IMR-90 (cell line): Measurements from ENCODE around the gene SECISBP2. TPM values are rescaled to one million over a fixed set of nuclear protein-coding genes. Genes with fewer than 3 reads are reported as not detected.
A peak's percentile ranks its signal among the peaks of the same experiment; 100 is the strongest.

Source experiments
- ATAC-seq: fragments of 200-7000 bp; cut with Tn5 transposase; 2 replicates; pipeline ENCODE4 v1.9.1; 2020; ENCODE audit warnings: low read depth, mild to moderate bottlenecking, moderate library complexity
- BruUV-seq: library from RNA; stranded (reverse); fragments of 400-500 nt; replicated peaks from 2 replicates; lab custom pipeline; 2021; lab: Mats Ljungman, UMichigan
- CTCF ChIA-PET: fragments of 300-600 bp; formaldehyde crosslinking; extraction: SDS; loops from one replicate; lab custom pipeline; 2021; ENCODE audit warnings: antibody characterized with exemption; lab: Yijun Ruan, JAX
- POLR2A ChIA-PET: fragments of 300-600 bp; sonication (Branson Sonifier 250); formaldehyde crosslinking; loops from one replicate; lab custom pipeline; 2022; ENCODE audit warnings: antibody characterized with exemption; ENCODE audit not compliant: unreplicated experiment; lab: Charles Lee
- DNase-seq: peaks from one replicate; pipeline ENCODE4 v3.0.0; 2013
- H2AFZ ChIP-seq: replicated peaks from 2 replicates; pipeline ENCODE3; 2013; ENCODE audit warnings: low read length, mild to moderate bottlenecking; ENCODE audit not compliant: poor library complexity
- H2AK5ac ChIP-seq: 2 replicates; pipeline ENCODE4 v1.6.1; 2013; ENCODE audit warnings: low read depth, low read length, inconsistent platforms
- H2AK9ac ChIP-seq: replicated peaks from 2 replicates; pipeline ENCODE3; 2013; ENCODE audit warnings: mild to moderate bottlenecking, low read depth, low read length, moderate library complexity; ENCODE audit not compliant: poor library complexity
- H2BK120ac ChIP-seq: 2 replicates; pipeline ENCODE4 v1.6.1; 2013; ENCODE audit warnings: low read depth, low read length, inconsistent platforms
- H2BK15ac ChIP-seq: 3 replicates; pipeline ENCODE4 v1.6.1; 2013; ENCODE audit warnings: low read depth, low read length, inconsistent platforms
- H2BK20ac ChIP-seq: 2 replicates; pipeline ENCODE4 v1.6.1; 2013; ENCODE audit warnings: low read depth, mild to moderate bottlenecking, inconsistent platforms, low read length, moderate library complexity
- H2BK5ac ChIP-seq: 2 replicates; pipeline ENCODE4 v1.6.1; 2013; ENCODE audit warnings: mild to moderate bottlenecking, low read depth, low read length, inconsistent platforms; ENCODE audit not compliant: poor library complexity, severe bottlenecking
- H3K14ac ChIP-seq: replicated peaks from 2 replicates; pipeline ENCODE4 v1.6.1; 2013; ENCODE audit warnings: low read depth, low read length, inconsistent platforms
- H3K18ac ChIP-seq: 2 replicates; pipeline ENCODE4 v1.6.1; 2013; ENCODE audit warnings: low read depth, low read length, control low read depth
- H3K23ac ChIP-seq: 2 replicates; pipeline ENCODE4 v1.6.1; 2013; ENCODE audit warnings: low read depth, low read length, inconsistent platforms
- H3K27ac ChIP-seq: 2 replicates; pipeline ENCODE4 v1.5.1; 2013; ENCODE audit warnings: mild to moderate bottlenecking, control low read depth, low read length; ENCODE audit not compliant: insufficient read depth
- H3K27me3 ChIP-seq: 2 replicates; pipeline ENCODE4 v1.6.1; 2013; ENCODE audit warnings: low read length; ENCODE audit not compliant: control insufficient read depth, insufficient read depth
- H3K36me3 ChIP-seq: 2 replicates; pipeline ENCODE4 v1.6.1; 2013; ENCODE audit warnings: low read length, mixed read lengths; ENCODE audit not compliant: control insufficient read depth, insufficient read depth
- H3K4ac ChIP-seq: 2 replicates; pipeline ENCODE4 v1.6.1; 2013; ENCODE audit warnings: low read depth, low read length, inconsistent platforms
- H3K4me1 ChIP-seq: 2 replicates; pipeline ENCODE4 v1.6.1; 2013; ENCODE audit warnings: low read length, mixed read lengths; ENCODE audit not compliant: control insufficient read depth, insufficient read depth
- H3K4me2 ChIP-seq: 2 replicates; pipeline ENCODE4 v1.6.1; 2013; ENCODE audit warnings: low read depth, mild to moderate bottlenecking, control low read depth, low read length, moderate library complexity
- H3K4me3 ChIP-seq: 2 replicates; pipeline ENCODE4 v1.5.1; 2013; ENCODE audit warnings: low read depth, mild to moderate bottlenecking, control low read depth, low read length, moderate library complexity; ENCODE audit not compliant: insufficient read depth
- H3K56ac ChIP-seq: 2 replicates; pipeline ENCODE4 v1.6.1; 2013; ENCODE audit warnings: low read length, inconsistent platforms; ENCODE audit not compliant: insufficient read depth; ENCODE audit errors: extremely low read depth
- H3K79me1 ChIP-seq, 2 experiments: 2 replicates each; pipeline ENCODE4 v1.6.1; 2013; ENCODE audit warnings: low read length in 2 of 2, inconsistent platforms in 1 of 2, low read depth in 1 of 2
- H3K9ac ChIP-seq: 2 replicates; pipeline ENCODE4 v1.6.1; 2013; ENCODE audit warnings: low read depth, low read length, control low read depth
- H3K9me1 ChIP-seq: 2 replicates; pipeline ENCODE4 v1.6.1; 2013; ENCODE audit warnings: low read length, inconsistent platforms; ENCODE audit not compliant: insufficient read depth
- H3K9me3 ChIP-seq: 2 replicates; pipeline ENCODE4 v1.6.1; 2013; ENCODE audit warnings: low read length; ENCODE audit not compliant: control insufficient read depth, insufficient read depth
- H4K20me1 ChIP-seq: 2 replicates; pipeline ENCODE4 v1.6.1; 2013; ENCODE audit warnings: low read length, inconsistent platforms; ENCODE audit not compliant: insufficient read depth
- H4K5ac ChIP-seq: 2 replicates; pipeline ENCODE4 v1.6.1; 2013; ENCODE audit warnings: mild to moderate bottlenecking, low read depth, low read length, control low read depth
- H4K8ac ChIP-seq, 2 experiments: 2 replicates each; pipeline ENCODE4 v1.6.1; 2013; ENCODE audit warnings: low read depth in 2 of 2, low read length in 2 of 2, control low read depth in 1 of 2, inconsistent platforms in 1 of 2
- H4K91ac ChIP-seq: 2 replicates; pipeline ENCODE4 v1.6.1; 2013; ENCODE audit warnings: low read depth, low read length, inconsistent platforms; ENCODE audit not compliant: insufficient read depth
- MAZ ChIP-seq: IDR thresholded peaks from 2 replicates; pipeline ENCODE4 v1.6.1; 2012; ENCODE audit warnings: low read depth, mild to moderate bottlenecking, low read length, improper control_type of control experiment, moderate library complexity, borderline replicate concordance
- USF2 ChIP-seq: fragments of 150-350 bp; IDR thresholded peaks from 2 replicates; pipeline ENCODE4 v1.6.1; 2017; ENCODE audit warnings: mild to moderate bottlenecking, antibody characterized with exemption, low read length, low read depth
- WGBS, 2 experiments: methylation state at CpG; one replicate each; pipeline versions ENCODE4 v1.1.5 to v1.1.7; 2013; ENCODE audit warnings: missing lambda C conversion rate in 2 of 2; ENCODE audit not compliant: insufficient read length in 1 of 2; ENCODE audit errors: extremely low coverage in 2 of 2; 5-methylcytosine and 5-hydroxymethylcytosine counted together
- dilution Hi-C: fragments of 300-500 bp; cut with HindIII; formaldehyde crosslinking; loops from one replicate; pipeline ENCODE4 v1.14.3; 2018; ENCODE audit warnings: low sequenced_read_pairs; ENCODE audit not compliant: unreplicated experiment
- in situ Hi-C: fragments of 300-500 bp; cut with MboI; formaldehyde crosslinking; loops from 3 replicates; pipeline ENCODE4 v1.14.3; 2019; ENCODE audit warnings: low sequenced_read_pairs, inconsistent platforms, mixed read lengths
- intact Hi-C: fragments of 100-400 bp; cut with micrococcal nuclease; formaldehyde crosslinking; loops from 2 replicates; pipeline ENCODE4 v1.10.0; 2022
- polyA plus RNA-seq, 3 experiments: library from polyadenylated mRNA; depleted of rRNA; stranded (reverse); fragments of >200 nt; gene quantifications; 2 replicates each; pipeline ENCODE4 v1.2.3, GENCODE V29; 2012; ENCODE audit warnings: low replicate concordance in 1 of 3
- total RNA-seq: library from RNA; depleted of rRNA; stranded (reverse); fragments of >200 nt; gene quantifications from 2 replicates; pipeline ENCODE4 v1.2.3, GENCODE V29; 2012

SECISBP2 gene
- total and polyA plus RNA-seq, 2 of the 4 experiments (the other 2 are of a cell fraction), result 16.4 to 18.8 TPM

- Histone ChIP-seq H3K4me2 (no peak overlapping the region), H3K14ac (no peak overlapping the region; the same call in 1 of the 2 replicates), H3K18ac (peak overlapping the region; percentile 33; the same call in 1 of the 2 replicates), H3K4me3 (no peak overlapping the region), H2AK5ac (peak overlapping the region; percentile 40), H3K23ac (peak overlapping the region; percentile 51; the same call in 1 of the 2 replicates), H3K27me3 (no peaks in the 10 kb centered on the region), H3K9me3 (no peaks in the 10 kb centered on the region), H4K91ac (peak overlapping the region; percentile 70; the same call in 1 of the 2 replicates), H2BK120ac (peak overlapping the region; percentile 77), H3K4me1 (peaks cover 27% of the 10 kb centered on the region), H4K8ac (peak overlapping the region; percentile 35 to 63; a peak in 2 of 4 replicates), H2BK5ac (no peak overlapping the region), H2BK15ac (no peak overlapping the region), H3K4ac (peak overlapping the region; percentile 73), H4K20me1 (no peaks in the 10 kb centered on the region), H3K27ac (no peak overlapping the region), H2BK20ac (peak overlapping the region; percentile 27), H3K9ac (no peak overlapping the region), H3K56ac (no peak overlapping the region), H3K9me1 (peaks cover 13% of the 10 kb centered on the region), H3K36me3 (peaks cover 49% of the 10 kb centered on the region), H3K79me1 (no peaks in the 10 kb centered on the region), H2AFZ (no peak overlapping the region), H2AK9ac (no peak overlapping the region), H4K5ac (peak overlapping the region; percentile 64)
- ChIA-PET CTCF (no interaction called here), POLR2A (no interaction called here)
- in situ Hi-C loops, result no loop called here
- dilution Hi-C loops, result no loop called here
- TF ChIP-seq MAZ, result peak; percentile 84; the same call in 1 of the 2 replicates
- no peak for TF ChIP-seq USF2
- intact Hi-C loops, result no loop called here
- BruUV-seq, result no TSS peak
- 65% methylated on average over 6 of the region's 6 CpGs; no CpG with 5 or more reads in 1 of the 2 experiments for WGBS, 2 experiments
- DNase-seq (peak; percentile 37), ATAC-seq (peak; percentile 55)
These were observed 73.3 kb downstream of the SECISBP2 start for GRCh38 chr9:89391585-89391984.
